NCI-H1048 (cell line): ENCODE data around the gene PRUNE2.
A peak's percentile ranks its signal among the peaks of the same experiment; 100 is the strongest.
"Not testable (repeated sequence)": the region's sequence is repeated elsewhere in the genome, so short reads cannot be mapped to it uniquely, and the experiment has no call there.

Experiments used
- DNase-seq: peaks from one replicate; lab custom pipeline; 2025; lab: John Stamatoyannopoulos, UW

Gene PRUNE2

GRCh38 chr9:76905791-76906646 lies at the start of gene PRUNE2:
Gene PRUNE2, minus strand, starts transcription at chr9:76906114. Its CDS starts 151 bp downstream, at chr9:76905963.
- DNase-seq, result peak; percentile 64

GRCh38 chr9:76955406-76955805 lies 49.5 kb upstream of the PRUNE2 start:
- DNase-seq, result not testable (repeated sequence)

GRCh38 chr9:76949865-76950264 lies 44.0 kb upstream of the PRUNE2 start:
- no peak for DNase-seq

- DNase-seq, result no peak
Measured at GRCh38 chr9:76944011-76944410, 38.1 kb upstream of the PRUNE2 start.

GRCh38 chr9:76943054-76943453 lies 37.1 kb upstream of the PRUNE2 start:
- DNase-seq, result no peak

- DNase-seq, result no peak
Measured at GRCh38 chr9:76932757-76933156, 26.8 kb upstream of the PRUNE2 start.

GRCh38 chr9:76932265-76932664 lies 26.4 kb upstream of the PRUNE2 start:
- DNase-seq, result no peak

- DNase-seq, result no peak
Measured at GRCh38 chr9:76927540-76928240, 21.8 kb upstream of the PRUNE2 start.

GRCh38 chr9:76926846-76927245 lies 20.9 kb upstream of the PRUNE2 start:
- DNase-seq, result no peak

- DNase-seq, result no peak
Measured at GRCh38 chr9:76926324-76926741, 20.4 kb upstream of the PRUNE2 start.

- DNase-seq, result no peak
Measured at GRCh38 chr9:76921165-76921564, 15.3 kb upstream of the PRUNE2 start.

- no peak for DNase-seq
Measured at GRCh38 chr9:76917299-76917698, 11.4 kb upstream of the PRUNE2 start.

- no peak for DNase-seq
Measured at GRCh38 chr9:76916231-76916630, 10.3 kb upstream of the PRUNE2 start.

- no peak for DNase-seq
Measured at GRCh38 chr9:76913467-76913866, 7.6 kb upstream of the PRUNE2 start.

GRCh38 chr9:76912636-76913275 lies 6.8 kb upstream of the PRUNE2 start:
- no peak for DNase-seq

- no peak for DNase-seq
Measured at GRCh38 chr9:76911971-76912370, 6.1 kb upstream of the PRUNE2 start.

GRCh38 chr9:76910861-76911260 lies 4.9 kb upstream of the PRUNE2 start:
- DNase-seq, result no peak

- no peak for DNase-seq
Measured at GRCh38 chr9:76906647-76906975, 697 bp upstream of the PRUNE2 start.

GRCh38 chr9:76904661-76905457 lies 1.1 kb downstream of the PRUNE2 start:
- no peak for DNase-seq

- no peak for DNase-seq
Measured at GRCh38 chr9:76902395-76902794, 3.5 kb downstream of the PRUNE2 start.

GRCh38 chr9:76901801-76902200 lies 4.1 kb downstream of the PRUNE2 start:
- DNase-seq, result no peak

- DNase-seq, result no peak
Measured at GRCh38 chr9:76900884-76901440, 5.0 kb downstream of the PRUNE2 start.
